IPS DF 6.9 (cell line): ENCODE data around the gene PHETA2.
"Not testable (repeated sequence)": the region's sequence is repeated elsewhere in the genome, so short reads cannot be mapped to it uniquely, and the experiment has no call there.

Experiments
- DNase-seq: peaks from one replicate; pipeline ENCODE4 v3.0.0-alpha.2; 2013; ENCODE audit warnings: low read depth, low spot score
- H3K27ac ChIP-seq: one replicate; pipeline ENCODE4 v1.5.1; 2013; ENCODE audit warnings: low read length, control low read depth
- H3K27me3 ChIP-seq: 2 replicates; pipeline ENCODE4 v1.6.1; 2013; ENCODE audit warnings: mild to moderate bottlenecking, low read length; ENCODE audit not compliant: control insufficient read depth, insufficient read depth
- H3K36me3 ChIP-seq: 2 replicates; pipeline ENCODE4 v1.6.1; 2013; ENCODE audit warnings: low read length; ENCODE audit not compliant: control insufficient read depth, insufficient read depth
- H3K4me1 ChIP-seq: 2 replicates; pipeline ENCODE4 v1.6.1; 2013; ENCODE audit warnings: low read length; ENCODE audit not compliant: control insufficient read depth, insufficient read depth
- H3K4me3 ChIP-seq: 2 replicates; pipeline ENCODE4 v1.5.1; 2013; ENCODE audit warnings: mild to moderate bottlenecking, low read length
- H3K9me3 ChIP-seq: 2 replicates; pipeline ENCODE4 v1.6.1; 2013; ENCODE audit warnings: low read length, inconsistent platforms; ENCODE audit not compliant: control insufficient read depth, insufficient read depth
- WGBS: extraction: QIAGEN DNeasy Blood & Tissue Kit; methylation state at CpG from one replicate; pipeline ENCODE4 v1.1.7; 2013; ENCODE audit warnings: mixed read lengths, missing lambda C conversion rate; ENCODE audit not compliant: insufficient read length, insufficient coverage; 5-methylcytosine and 5-hydroxymethylcytosine counted together

PHETA2 gene

GRCh38 chr22:42111798-42112197 is 37.8 kb downstream of the PHETA2 start:
- H3K27ac ChIP-seq = no peak overlapping the region
- H3K4me1 ChIP-seq = no peaks in the 10 kb centered on the region
- no CpG with 5 or more reads among the region's 4 CpGs for WGBS
- H3K27me3 ChIP-seq = no peaks in the 10 kb centered on the region
- H3K4me3 ChIP-seq = no peak overlapping the region
- no peak for DNase-seq
- peaks cover 3% of the 10 kb centered on the region for H3K9me3 ChIP-seq
- H3K36me3 ChIP-seq = no peaks in the 10 kb centered on the region

- H3K27ac ChIP-seq, H3K36me3 ChIP-seq, H3K4me1 ChIP-seq, H3K27me3 ChIP-seq, H3K4me3 ChIP-seq, H3K9me3 ChIP-seq, DNase-seq: not testable (repeated sequence)
- WGBS = no CpG with 5 or more reads among the region's 4 CpGs
Measured at GRCh38 chr22:42112793-42113192, 38.7 kb downstream of the PHETA2 start.

- H3K36me3 ChIP-seq = no peaks in the 10 kb centered on the region
- H3K4me3 ChIP-seq = no peak overlapping the region
- no peak overlapping the region for H3K27ac ChIP-seq
- no peak for DNase-seq
- no peaks in the 10 kb centered on the region for H3K4me1 ChIP-seq
- H3K27me3 ChIP-seq = no peaks in the 10 kb centered on the region
- peaks cover 3% of the 10 kb centered on the region for H3K9me3 ChIP-seq
- no CpG with 5 or more reads among the region's 7 CpGs for WGBS
Measured at GRCh38 chr22:42114721-42115120, 40.7 kb downstream of the PHETA2 start.

- not testable (repeated sequence) for DNase-seq, H3K9me3 ChIP-seq, H3K4me1 ChIP-seq, H3K27ac ChIP-seq, H3K4me3 ChIP-seq, H3K27me3 ChIP-seq, H3K36me3 ChIP-seq
- 100% methylated on average over 3 of the region's 6 CpGs for WGBS
Measured at GRCh38 chr22:42115420-42115830, 41.4 kb downstream of the PHETA2 start.

GRCh38 chr22:42116848-42117424 is 42.9 kb downstream of the PHETA2 start:
- no peak for DNase-seq
- Histone ChIP-seq H3K36me3 (no peaks in the 10 kb centered on the region), H3K4me3 (no peak overlapping the region), H3K27me3 (no peaks in the 10 kb centered on the region), H3K9me3 (peaks cover 3% of the 10 kb centered on the region), H3K27ac (no peak overlapping the region), H3K4me1 (no peaks in the 10 kb centered on the region)
- WGBS = no CpG with 5 or more reads among the region's 4 CpGs

- no CpG with 5 or more reads among the region's 15 CpGs for WGBS
- H3K9me3 ChIP-seq, H3K27ac ChIP-seq, H3K4me1 ChIP-seq, H3K27me3 ChIP-seq, DNase-seq, H3K4me3 ChIP-seq, H3K36me3 ChIP-seq: not testable (repeated sequence)
Measured at GRCh38 chr22:42120231-42121021, 46.4 kb downstream of the PHETA2 start.

- H3K4me3 ChIP-seq, H3K27me3 ChIP-seq, DNase-seq, H3K36me3 ChIP-seq, H3K9me3 ChIP-seq, H3K4me1 ChIP-seq, H3K27ac ChIP-seq: not testable (repeated sequence)
- WGBS = no CpG with 5 or more reads among the region's 4 CpGs
Measured at GRCh38 chr22:42123529-42123928, 49.5 kb downstream of the PHETA2 start.

GRCh38 chr22:42127606-42128005 is 53.6 kb downstream of the PHETA2 start:
- Histone ChIP-seq H3K4me1 (no peaks in the 10 kb centered on the region), H3K36me3 (no peaks in the 10 kb centered on the region), H3K27ac (no peak overlapping the region), H3K9me3 (no peaks in the 10 kb centered on the region), H3K4me3 (no peak overlapping the region), H3K27me3 (no peaks in the 10 kb centered on the region)
- WGBS = no CpG with 5 or more reads among the region's 16 CpGs
- DNase-seq = no peak

GRCh38 chr22:42128007-42128406 is 54.0 kb downstream of the PHETA2 start:
- WGBS = no CpG with 5 or more reads among the region's 13 CpGs
- H3K27me3 ChIP-seq, DNase-seq, H3K27ac ChIP-seq, H3K9me3 ChIP-seq, H3K4me3 ChIP-seq, H3K4me1 ChIP-seq, H3K36me3 ChIP-seq: not testable (repeated sequence)
